Pons (tissue), 1 donor: ENCODE results near the gene TINAG.
"Not testable (repeated sequence)": the region's sequence is repeated elsewhere in the genome, so short reads cannot be mapped to it uniquely, and the experiment has no call there.

Experiments used
- DNase-seq: peaks from one replicate; pipeline ENCODE4 v3.0.0-alpha.2; 2016; ENCODE audit warnings: low spot score

TINAG gene

GRCh38 chr6:54308986-54309315 lies 710 bp downstream of the TINAG start:
- DNase-seq: no peak

DNA sequence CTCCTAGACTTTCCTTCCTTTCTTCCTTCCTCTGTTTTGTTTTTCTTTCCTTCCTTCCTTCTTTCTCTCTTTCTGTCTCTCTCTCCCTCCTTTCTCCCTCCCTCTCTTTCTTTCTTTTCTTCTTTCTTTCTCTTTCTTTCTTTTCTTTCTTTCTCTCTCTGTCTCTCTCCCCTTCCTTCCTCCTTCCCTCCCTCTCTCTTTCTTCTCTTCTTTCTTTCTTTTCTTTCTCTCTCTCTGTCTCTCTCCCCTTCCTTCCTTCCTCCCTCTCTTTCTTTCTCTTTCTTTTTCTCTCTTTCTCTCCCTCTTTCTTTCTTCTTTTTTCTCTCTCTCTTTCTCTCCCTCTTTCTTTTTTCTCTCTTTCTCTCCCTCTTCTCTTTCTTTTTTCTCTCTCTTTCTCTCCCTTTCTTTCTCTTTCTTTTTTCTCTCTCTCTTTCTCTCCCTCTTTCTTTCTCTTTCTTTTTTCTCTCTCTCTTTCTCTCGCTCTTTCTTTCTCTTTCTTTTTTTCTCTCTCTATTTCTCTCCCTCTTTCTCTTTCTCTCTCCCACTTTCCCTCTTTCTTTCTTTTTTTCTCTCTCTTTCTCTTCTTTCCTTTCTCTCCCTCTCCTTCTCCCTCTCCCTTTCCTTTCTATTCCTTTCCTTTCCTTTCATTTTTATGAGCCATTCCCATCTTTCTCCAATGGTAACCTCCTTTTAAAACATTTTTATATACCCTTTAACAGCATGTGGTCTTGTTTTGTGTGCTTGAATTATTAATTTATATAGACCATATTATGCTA lies 2.3 kb downstream of the TINAG start:
- no peak for DNase-seq

DNA sequence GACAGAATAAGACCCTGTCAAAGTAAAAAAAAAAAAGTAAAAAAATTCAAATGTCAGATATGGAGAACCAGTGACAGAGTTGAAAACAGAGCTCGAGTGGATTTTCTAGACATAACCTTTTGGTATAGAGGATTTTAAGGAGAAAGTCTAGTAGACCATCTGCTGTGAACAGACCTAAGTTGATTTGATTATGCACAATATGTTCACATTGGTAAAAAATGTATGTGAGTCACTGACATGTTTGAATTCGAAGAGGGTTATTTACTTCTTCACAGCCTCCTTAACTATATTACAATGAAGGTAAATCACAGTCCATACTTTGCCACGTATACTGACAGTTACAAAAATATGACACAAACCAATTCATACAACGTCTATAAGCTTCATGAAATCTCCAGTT lies 7.4 kb downstream of the TINAG start:
- DNase-seq: no peak

- no peak for DNase-seq
Measured at GRCh38 chr6:54320871-54321270, 12.6 kb downstream of the TINAG start.

DNA sequence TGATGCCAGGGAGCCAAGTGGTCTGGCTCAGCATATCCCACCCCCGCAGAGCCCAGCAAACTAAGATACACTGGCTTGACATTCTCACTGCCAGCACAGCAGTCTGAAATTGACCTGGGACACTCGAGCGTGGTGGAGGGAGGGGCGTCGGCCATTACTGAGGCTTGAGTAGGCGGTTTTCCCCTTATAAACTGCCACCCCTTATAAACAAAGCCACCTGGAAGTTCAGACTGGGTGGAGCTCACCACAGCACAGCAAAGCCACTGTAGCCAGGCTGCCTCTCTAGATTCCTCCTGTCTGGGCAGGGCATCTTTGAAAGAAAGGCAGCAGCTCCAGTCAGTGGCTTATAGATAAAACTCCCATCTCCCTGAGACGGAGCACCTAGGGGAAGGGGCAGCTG lies 19.4 kb downstream of the TINAG start:
- no peak for DNase-seq

DNA sequence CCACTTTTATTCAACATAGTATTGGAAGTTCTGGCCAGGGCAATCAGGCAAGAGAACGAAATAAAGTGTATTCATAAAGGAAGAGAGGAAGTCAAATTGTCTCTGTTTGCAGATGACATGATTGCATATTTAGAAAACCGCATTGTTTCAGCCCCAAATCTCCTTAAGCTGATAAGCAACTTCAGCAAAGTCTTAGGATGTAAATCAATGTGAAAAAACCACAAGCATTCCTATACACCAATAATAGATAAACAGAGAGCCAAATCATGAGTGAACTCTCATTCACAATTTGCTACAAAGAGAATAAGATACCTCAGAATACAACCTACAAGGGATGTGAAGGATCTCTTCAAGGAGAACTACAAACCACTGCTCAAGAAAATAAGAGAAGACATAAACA lies 23.3 kb downstream of the TINAG start:
- DNase-seq: not testable (repeated sequence)

DNA sequence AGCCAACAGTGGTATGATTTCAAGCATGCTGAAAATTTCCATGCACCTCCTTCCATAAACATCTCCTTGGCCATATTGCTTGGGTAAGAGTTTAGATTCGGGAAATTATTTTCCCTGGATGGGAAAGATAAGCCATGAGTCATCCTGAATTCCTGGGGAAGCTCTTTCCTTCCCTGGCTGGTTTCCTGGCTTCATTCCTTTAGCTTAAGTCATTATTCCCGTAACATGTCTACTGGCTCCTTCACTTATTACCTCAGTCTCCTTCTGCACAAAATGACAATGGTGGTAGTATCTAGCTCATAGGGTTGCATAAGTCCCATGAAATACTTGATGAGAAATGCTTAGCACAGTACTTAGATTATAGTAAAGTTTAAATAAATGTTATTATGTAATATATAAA lies 27.6 kb downstream of the TINAG start:
- no peak for DNase-seq

DNA sequence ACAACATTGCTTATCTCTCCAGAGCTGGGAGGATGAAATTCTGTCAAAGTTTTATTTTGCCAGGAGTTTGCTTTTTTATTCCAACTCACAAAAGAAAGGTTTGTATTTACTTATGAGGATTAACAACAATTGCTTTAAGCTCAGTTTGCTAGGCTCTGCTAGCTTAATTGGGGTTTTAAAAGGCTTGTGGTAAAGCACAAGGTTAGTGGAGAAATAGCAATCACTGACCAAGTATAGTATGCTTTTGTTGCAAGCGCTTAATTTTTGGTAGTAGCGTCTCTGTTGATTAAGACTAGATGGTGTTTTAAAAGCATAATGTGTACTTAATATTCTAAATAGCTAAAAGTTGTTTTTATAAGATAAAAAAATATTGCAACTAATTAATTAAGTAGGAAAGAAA lies 45.7 kb downstream of the TINAG start:
- no peak for DNase-seq

DNA sequence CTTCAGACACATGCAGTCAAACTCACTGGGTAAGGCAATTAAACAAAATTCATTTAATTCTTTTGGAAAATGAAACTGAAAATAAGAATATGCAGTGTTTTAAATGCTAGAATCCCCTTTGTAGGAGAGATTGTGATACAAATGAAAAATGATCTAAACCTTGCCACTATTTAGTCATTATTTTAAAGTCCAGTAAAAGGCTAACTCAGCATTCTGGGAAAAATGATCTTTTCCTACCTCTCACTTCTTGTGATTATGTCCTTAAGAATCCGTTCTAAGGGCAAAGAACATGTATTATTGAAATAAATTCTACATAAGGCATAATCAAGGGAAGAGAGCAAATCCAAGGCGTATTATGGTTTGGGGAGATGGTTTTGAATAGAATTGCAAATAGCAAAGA lies 46.4 kb downstream of the TINAG start:
- DNase-seq: no peak

- no peak for DNase-seq
Measured at GRCh38 chr6:54357141-54357540, 48.9 kb downstream of the TINAG start.

DNA sequence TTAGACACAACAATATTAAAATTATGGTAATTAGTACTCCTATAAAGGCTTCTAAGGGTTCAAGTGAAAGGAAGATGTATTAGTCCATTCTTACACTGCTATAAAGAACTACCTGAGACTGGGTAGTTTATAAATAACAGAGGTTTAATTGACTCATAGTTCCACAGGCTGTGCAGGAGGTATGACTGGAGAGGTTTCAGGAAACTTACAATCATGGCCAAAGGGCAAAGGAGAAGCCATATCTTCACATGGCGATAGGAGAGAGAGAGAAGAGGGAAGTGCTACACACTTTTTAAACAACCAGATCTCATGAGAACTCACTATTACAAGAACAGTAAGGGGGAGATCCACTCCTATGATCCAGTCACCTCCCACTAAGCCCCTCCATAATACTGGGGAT lies 52.9 kb downstream of the TINAG start:
- DNase-seq: no peak

DNA sequence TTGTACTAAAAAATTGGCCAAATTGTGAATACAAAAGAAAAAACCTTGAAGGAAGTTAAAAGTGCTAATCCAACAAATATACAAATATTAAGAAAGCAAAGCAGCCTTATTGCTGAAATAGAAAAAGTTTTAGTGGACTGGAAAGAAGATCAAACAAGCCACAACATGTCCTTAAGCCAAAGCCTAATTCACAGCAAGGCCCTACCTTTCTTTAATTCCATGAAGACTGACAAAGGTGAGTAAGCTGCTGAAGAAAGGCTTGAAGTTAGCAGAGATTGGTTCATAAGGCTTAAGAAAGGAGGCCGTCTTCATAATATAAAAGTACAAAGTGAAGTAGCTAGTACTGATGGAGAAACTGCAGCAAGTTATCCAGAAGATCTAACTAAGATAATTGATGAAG lies 53.5 kb downstream of the TINAG start:
- no peak for DNase-seq

- no peak for DNase-seq
Measured at GRCh38 chr6:54366667-54367327, 58.6 kb downstream of the TINAG start.

GRCh38 chr6:54377776-54378175 lies 69.5 kb downstream of the TINAG start:
- no peak for DNase-seq

DNA sequence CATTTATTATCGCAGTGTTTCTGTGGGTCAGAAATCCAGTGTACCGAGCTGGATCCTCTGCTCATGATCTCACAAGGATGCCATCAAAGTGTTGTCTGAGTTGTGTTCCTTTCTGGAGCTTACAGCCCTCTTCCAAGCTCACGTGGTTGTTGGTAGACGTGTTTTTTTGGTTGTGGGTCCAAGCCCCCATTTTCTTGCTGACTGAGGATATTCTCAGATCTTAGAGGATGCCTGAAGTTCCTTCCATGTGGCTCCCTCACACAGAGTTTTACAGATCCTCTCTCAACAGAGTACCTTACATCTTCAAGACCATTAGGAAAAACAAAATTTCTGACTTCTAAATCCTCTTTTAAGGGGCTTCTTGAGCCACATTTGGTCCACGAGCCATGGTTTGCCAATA lies 78.1 kb downstream of the TINAG start:
- DNase-seq: no peak

- DNase-seq: no peak
Measured at GRCh38 chr6:54390362-54390761, 82.1 kb downstream of the TINAG start.

GRCh38 chr6:54391577-54391976 lies 83.3 kb downstream of the TINAG start:
- DNase-seq: no peak

DNA sequence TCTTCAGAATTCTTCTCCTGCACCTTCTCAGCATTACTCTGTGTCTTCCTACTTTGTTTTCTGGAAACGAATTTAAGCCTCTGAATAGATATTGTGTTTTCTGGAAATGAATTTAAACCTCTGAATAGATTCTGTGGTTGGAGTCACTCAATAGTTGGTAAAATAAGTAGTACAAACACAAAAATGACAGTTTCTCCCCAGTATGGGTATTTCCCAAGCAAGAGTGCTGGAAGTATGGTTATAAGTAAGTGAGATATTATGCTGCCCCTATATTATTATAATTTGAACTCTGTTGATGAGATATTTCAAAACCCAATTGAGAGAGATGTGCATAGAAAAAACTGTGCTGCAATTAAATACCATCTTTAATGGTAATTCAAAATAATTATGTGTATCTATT lies 94.9 kb downstream of the TINAG start:
- DNase-seq: no peak

GRCh38 chr6:54404791-54405190 lies 96.5 kb downstream of the TINAG start:
- DNase-seq: no peak

GRCh38 chr6:54411767-54412166 lies 103.5 kb downstream of the TINAG start:
- DNase-seq: no peak

GRCh38 chr6:54415517-54415916 lies 107.3 kb downstream of the TINAG start:
- no peak for DNase-seq

DNA sequence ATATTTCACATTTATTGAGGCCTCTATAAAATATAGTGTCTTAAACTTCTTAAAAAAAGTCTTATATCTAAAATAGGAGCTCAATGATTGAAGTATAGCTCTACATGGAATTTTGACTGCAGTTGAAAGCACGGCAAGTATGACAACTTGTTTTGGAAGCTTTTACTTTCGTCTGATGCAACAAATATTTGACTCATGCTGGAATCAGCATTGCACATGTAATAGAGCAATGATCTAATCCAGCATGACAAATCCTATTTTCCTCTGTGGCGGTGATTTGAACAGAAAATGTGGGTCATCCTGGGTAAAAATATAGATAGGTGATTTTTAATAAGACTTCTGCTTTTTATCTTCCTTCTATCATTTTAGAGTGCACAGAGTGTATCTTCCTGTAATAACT lies 111.6 kb downstream of the TINAG start:
- DNase-seq: no peak

GRCh38 chr6:54426995-54427394 lies 118.8 kb downstream of the TINAG start:
- DNase-seq: no peak

- no peak for DNase-seq
Measured at GRCh38 chr6:54427396-54427937, 119.2 kb downstream of the TINAG start.
